ENCODE measurements around the gene EXOC4. TPM values are rescaled to one million over a fixed set of nuclear protein-coding genes. Genes with fewer than 3 reads are reported as not detected.

The EXOC4 gene
- total and polyA plus RNA-seq, 12 donors, result 7.5 to 41.7 (median 34.6) TPM

- TF ChIP-seq CTCF (IDR thresholded peaks at IDR 0.05), result no peak
- Histone ChIP-seq H3K4me1 (peaks cover 0 to 16% (median 5%) of the 10 kb centered on the region in 9 donors), H3K4me3 (no peak overlapping the region), H3K9me3 (no peaks in the 10 kb centered on the region), H3K36me3 (no peaks in the 10 kb centered on the region), H3K27me3 (no peaks in the 10 kb centered on the region), H3K27ac (no peak overlapping the region)
- intact Hi-C loops (cut with DNase I), result no loop called here
- 97 to 98% methylated on average over 2 of the region's 2 CpGs for WGBS, 2 donors
- no peak for DNase-seq
- no peak for ATAC-seq
These were observed 283.6 kb downstream of the EXOC4 start for GRCh38 chr7:133536450-133536849.

- no peak for DNase-seq
- WGBS, 2 donors, result 77 to 84% methylated on average over 2 of the region's 2 CpGs
- Histone ChIP-seq H3K4me1 (peaks cover 0 to 8% (median 0%) of the 10 kb centered on the region in 9 donors), H3K27ac (no peak overlapping the region), H3K27me3 (no peaks in the 10 kb centered on the region), H3K36me3 (no peaks in the 10 kb centered on the region), H3K9me3 (no peaks in the 10 kb centered on the region), H3K4me3 (no peak overlapping the region)
- ATAC-seq, result no peak
- no peak for TF ChIP-seq CTCF (IDR thresholded peaks at IDR 0.05)
- intact Hi-C loops (cut with DNase I), result no loop called here
These were observed 286.1 kb downstream of the EXOC4 start for GRCh38 chr7:133539016-133539415.

- H3K36me3 ChIP-seq, result no peaks in the 10 kb centered on the region
- no peaks in the 10 kb centered on the region for H3K27me3 ChIP-seq
- WGBS, 2 donors, result 84 to 88% methylated on average over 1 of the region's 1 CpG
- no peak for ATAC-seq
- no peak overlapping the region for H3K27ac ChIP-seq
- H3K9me3 ChIP-seq, result no peaks in the 10 kb centered on the region
- H3K4me3 ChIP-seq, result no peak overlapping the region
- TF ChIP-seq CTCF (IDR thresholded peaks at IDR 0.05), result no peak
- intact Hi-C loops (cut with DNase I), result no loop called here
- DNase-seq, result no peak
- H3K4me1 ChIP-seq, result no peaks in the 10 kb centered on the region
These were observed 287.4 kb downstream of the EXOC4 start for GRCh38 chr7:133540096-133540860.

GRCh38 chr7:133542209-133542780 lies 289.4 kb downstream of the EXOC4 start:
- DNase-seq (no peak), ATAC-seq (no peak)
- Histone ChIP-seq H3K4me3 (no peak overlapping the region), H3K9me3 (no peaks in the 10 kb centered on the region), H3K27me3 (no peaks in the 10 kb centered on the region), H3K36me3 (no peaks in the 10 kb centered on the region), H3K4me1 (no peaks in the 10 kb centered on the region), H3K27ac (no peak overlapping the region)
- intact Hi-C loops (cut with DNase I), result no loop called here
- TF ChIP-seq CTCF (IDR thresholded peaks at IDR 0.05), result no peak

Measured in heart right ventricle (tissue), 16 donors.